ENCODE results near the gene CEP63.
A peak's percentile ranks its signal among the peaks of the same experiment; 100 is the strongest.

The CEP63 gene

GRCh38 chr3:134552784-134553183 lies 66.9 kb downstream of the CEP63 start:
- DNase-seq (ENCODE audit: low spot score), result no peak
- ATAC-seq (ENCODE audit: low read depth), result no peak
- Histone ChIP-seq H3K4me3 (ENCODE audit: severe bottlenecking) (no peak overlapping the region), H3K36me3 (ENCODE audit: low read depth) (peaks cover 49% of the 10 kb centered on the region), H3K27me3 (ENCODE audit: insufficient read depth, poor library complexity, severe bottlenecking) (no peaks in the 10 kb centered on the region), H3K4me1 (ENCODE audit: insufficient read depth, poor library complexity, severe bottlenecking) (no peaks in the 10 kb centered on the region), H3K9me3 (ENCODE audit: severe bottlenecking) (no peaks in the 10 kb centered on the region), H3K27ac (ENCODE audit: poor library complexity, severe bottlenecking) (no peak overlapping the region)
- no peak for TF ChIP-seq CTCF (IDR thresholded peaks at IDR 0.05; ENCODE audit: poor library complexity, severe bottlenecking)

- H3K4me3 ChIP-seq (ENCODE audit: severe bottlenecking), result no peak overlapping the region
- no peaks in the 10 kb centered on the region for H3K9me3 ChIP-seq (ENCODE audit: severe bottlenecking)
- ATAC-seq (ENCODE audit: low read depth) (no peak), DNase-seq (ENCODE audit: low spot score) (no peak)
- H3K36me3 ChIP-seq (ENCODE audit: low read depth), result 0 out of 2 replicates have a peak, but pooled peaks cover 10% of the 10 kb centered on the region
- no peaks in the 10 kb centered on the region for H3K27me3 ChIP-seq (ENCODE audit: insufficient read depth, poor library complexity, severe bottlenecking)
- TF ChIP-seq CTCF (IDR thresholded peaks at IDR 0.05; ENCODE audit: poor library complexity, severe bottlenecking), result no peak
- no peak overlapping the region for H3K27ac ChIP-seq (ENCODE audit: poor library complexity, severe bottlenecking)
- no peaks in the 10 kb centered on the region for H3K4me1 ChIP-seq (ENCODE audit: insufficient read depth, poor library complexity, severe bottlenecking)
These were observed 73.7 kb downstream of the CEP63 start for GRCh38 chr3:134559591-134559990.

GRCh38 chr3:134562055-134562454 lies 76.2 kb downstream of the CEP63 start:
- no peak for TF ChIP-seq CTCF (IDR thresholded peaks at IDR 0.05; ENCODE audit: poor library complexity, severe bottlenecking)
- H3K27ac ChIP-seq (ENCODE audit: poor library complexity, severe bottlenecking), result no peak overlapping the region
- no peaks in the 10 kb centered on the region for H3K9me3 ChIP-seq (ENCODE audit: severe bottlenecking)
- no peaks in the 10 kb centered on the region for H3K4me1 ChIP-seq (ENCODE audit: insufficient read depth, poor library complexity, severe bottlenecking)
- H3K27me3 ChIP-seq (ENCODE audit: insufficient read depth, poor library complexity, severe bottlenecking), result no peaks in the 10 kb centered on the region
- no peak overlapping the region for H3K4me3 ChIP-seq (ENCODE audit: severe bottlenecking)
- DNase-seq (ENCODE audit: low spot score) (no peak), ATAC-seq (ENCODE audit: low read depth) (no peak)
- H3K36me3 ChIP-seq (ENCODE audit: low read depth), result 0 out of 2 replicates have a peak, but pooled peaks cover 10% of the 10 kb centered on the region

- H3K4me1 ChIP-seq (ENCODE audit: insufficient read depth, poor library complexity, severe bottlenecking), result no peaks in the 10 kb centered on the region
- H3K9me3 ChIP-seq (ENCODE audit: severe bottlenecking), result no peaks in the 10 kb centered on the region
- no peak for DNase-seq (ENCODE audit: low spot score)
- TF ChIP-seq CTCF (IDR thresholded peaks at IDR 0.05; ENCODE audit: poor library complexity, severe bottlenecking), result no peak
- ATAC-seq (ENCODE audit: low read depth), result peak; percentile 46; the same call in 2 of the 3 replicates
- H3K36me3 ChIP-seq (ENCODE audit: low read depth), result 0 out of 2 replicates have a peak, but pooled peaks cover 7% of the 10 kb centered on the region
- H3K27ac ChIP-seq (ENCODE audit: poor library complexity, severe bottlenecking), result no peak overlapping the region
- H3K27me3 ChIP-seq (ENCODE audit: insufficient read depth, poor library complexity, severe bottlenecking), result no peaks in the 10 kb centered on the region
- H3K4me3 ChIP-seq (ENCODE audit: severe bottlenecking), result no peak overlapping the region
These were observed 77.7 kb downstream of the CEP63 start for GRCh38 chr3:134563601-134564000.

GRCh38 chr3:134564991-134565390 lies 79.1 kb downstream of the CEP63 start:
- ATAC-seq (ENCODE audit: low read depth) (no peak), DNase-seq (ENCODE audit: low spot score) (no peak)
- H3K36me3 ChIP-seq (ENCODE audit: low read depth), result 0 out of 2 replicates have a peak, but pooled peaks cover 7% of the 10 kb centered on the region
- H3K27me3 ChIP-seq (ENCODE audit: insufficient read depth, poor library complexity, severe bottlenecking), result no peaks in the 10 kb centered on the region
- no peak for TF ChIP-seq CTCF (IDR thresholded peaks at IDR 0.05; ENCODE audit: poor library complexity, severe bottlenecking)
- H3K9me3 ChIP-seq (ENCODE audit: severe bottlenecking), result no peaks in the 10 kb centered on the region
- H3K4me3 ChIP-seq (ENCODE audit: severe bottlenecking), result no peak overlapping the region
- H3K4me1 ChIP-seq (ENCODE audit: insufficient read depth, poor library complexity, severe bottlenecking), result no peaks in the 10 kb centered on the region
- no peak overlapping the region for H3K27ac ChIP-seq (ENCODE audit: poor library complexity, severe bottlenecking)

Measured in RWPE2 (cell line).